Ishikawa (cell line): Measurements from ENCODE around the gene PIGS.

Experiments used
- CREB1 ChIP-seq: IDR thresholded peaks from 2 replicates; pipeline ENCODE4 v1.6.1; 2012; ENCODE audit warnings: low read depth
- NFIC ChIP-seq: IDR thresholded peaks from 2 replicates; pipeline ENCODE4 v1.6.1; 2012
- RAD21 ChIP-seq: IDR thresholded peaks from 2 replicates; pipeline ENCODE4 v1.6.1; 2012; ENCODE audit warnings: low read depth
- TAF1 ChIP-seq: IDR thresholded peaks from 2 replicates; pipeline ENCODE4 v1.6.1; 2012; ENCODE audit warnings: low read depth, mild to moderate bottlenecking
- TEAD4 ChIP-seq: IDR thresholded peaks from 2 replicates; pipeline ENCODE4 v1.6.1; 2012
- YY1 ChIP-seq: IDR thresholded peaks from 2 replicates; pipeline ENCODE4 v1.6.1; 2012; ENCODE audit warnings: low read depth
- TF ChIP-seq, protein P1 (sequence below): IDR thresholded peaks from 2 replicates; pipeline ENCODE4 v1.6.1; 2012; ENCODE audit warnings: low read depth, mild to moderate bottlenecking
- TF ChIP-seq, protein P2 (sequence below): IDR thresholded peaks from 2 replicates; pipeline ENCODE4 v1.6.1; 2012
- TF ChIP-seq, protein P3 (sequence below): IDR thresholded peaks from 2 replicates; pipeline ENCODE4 v1.6.1; 2012

DNA sequence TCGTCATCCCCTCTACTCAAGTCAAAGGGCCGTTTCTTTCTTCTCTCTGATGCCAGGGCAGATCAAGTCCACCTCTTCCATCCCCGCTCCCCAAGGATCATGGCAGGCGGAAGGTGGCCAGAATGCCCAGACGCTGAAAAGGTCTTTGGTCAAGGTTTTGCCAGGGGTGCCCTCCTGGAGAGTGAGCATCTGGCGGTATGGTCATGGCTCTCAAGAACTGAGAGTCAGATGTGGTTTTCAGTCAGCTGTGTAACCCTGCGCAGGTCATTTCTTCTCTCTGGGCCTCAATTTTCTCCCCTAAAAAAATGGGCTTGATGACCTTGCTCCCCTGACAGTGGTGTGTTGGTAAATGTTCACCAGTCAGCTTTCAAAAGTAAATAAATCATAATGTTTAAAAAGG, 52.7 kb downstream of the PIGS start:
- TF ChIP-seq NFIC (no peak), RAD21 (no peak), TEAD4 (no peak), TAF1 (no peak), YY1 (no peak), CREB1 (no peak)
- TF ChIP-seq, protein P1, sequence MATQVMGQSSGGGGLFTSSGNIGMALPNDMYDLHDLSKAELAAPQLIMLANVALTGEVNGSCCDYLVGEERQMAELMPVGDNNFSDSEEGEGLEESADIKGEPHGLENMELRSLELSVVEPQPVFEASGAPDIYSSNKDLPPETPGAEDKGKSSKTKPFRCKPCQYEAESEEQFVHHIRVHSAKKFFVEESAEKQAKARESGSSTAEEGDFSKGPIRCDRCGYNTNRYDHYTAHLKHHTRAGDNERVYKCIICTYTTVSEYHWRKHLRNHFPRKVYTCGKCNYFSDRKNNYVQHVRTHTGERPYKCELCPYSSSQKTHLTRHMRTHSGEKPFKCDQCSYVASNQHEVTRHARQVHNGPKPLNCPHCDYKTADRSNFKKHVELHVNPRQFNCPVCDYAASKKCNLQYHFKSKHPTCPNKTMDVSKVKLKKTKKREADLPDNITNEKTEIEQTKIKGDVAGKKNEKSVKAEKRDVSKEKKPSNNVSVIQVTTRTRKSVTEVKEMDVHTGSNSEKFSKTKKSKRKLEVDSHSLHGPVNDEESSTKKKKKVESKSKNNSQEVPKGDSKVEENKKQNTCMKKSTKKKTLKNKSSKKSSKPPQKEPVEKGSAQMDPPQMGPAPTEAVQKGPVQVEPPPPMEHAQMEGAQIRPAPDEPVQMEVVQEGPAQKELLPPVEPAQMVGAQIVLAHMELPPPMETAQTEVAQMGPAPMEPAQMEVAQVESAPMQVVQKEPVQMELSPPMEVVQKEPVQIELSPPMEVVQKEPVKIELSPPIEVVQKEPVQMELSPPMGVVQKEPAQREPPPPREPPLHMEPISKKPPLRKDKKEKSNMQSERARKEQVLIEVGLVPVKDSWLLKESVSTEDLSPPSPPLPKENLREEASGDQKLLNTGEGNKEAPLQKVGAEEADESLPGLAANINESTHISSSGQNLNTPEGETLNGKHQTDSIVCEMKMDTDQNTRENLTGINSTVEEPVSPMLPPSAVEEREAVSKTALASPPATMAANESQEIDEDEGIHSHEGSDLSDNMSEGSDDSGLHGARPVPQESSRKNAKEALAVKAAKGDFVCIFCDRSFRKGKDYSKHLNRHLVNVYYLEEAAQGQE: no peak
- TF ChIP-seq, protein P2, sequence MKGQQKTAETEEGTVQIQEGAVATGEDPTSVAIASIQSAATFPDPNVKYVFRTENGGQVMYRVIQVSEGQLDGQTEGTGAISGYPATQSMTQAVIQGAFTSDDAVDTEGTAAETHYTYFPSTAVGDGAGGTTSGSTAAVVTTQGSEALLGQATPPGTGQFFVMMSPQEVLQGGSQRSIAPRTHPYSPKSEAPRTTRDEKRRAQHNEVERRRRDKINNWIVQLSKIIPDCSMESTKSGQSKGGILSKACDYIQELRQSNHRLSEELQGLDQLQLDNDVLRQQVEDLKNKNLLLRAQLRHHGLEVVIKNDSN: no peak
- TF ChIP-seq, protein P3, sequence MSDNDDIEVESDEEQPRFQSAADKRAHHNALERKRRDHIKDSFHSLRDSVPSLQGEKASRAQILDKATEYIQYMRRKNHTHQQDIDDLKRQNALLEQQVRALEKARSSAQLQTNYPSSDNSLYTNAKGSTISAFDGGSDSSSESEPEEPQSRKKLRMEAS: no peak
